RWPE1 (cell line): ENCODE results near the gene P3H2.

Experiments used
- CTCF ChIA-PET: fragments of 350-600 bp; sonication (Branson Sonifier 250); formaldehyde crosslinking; extraction: SDS; loops from one replicate; lab custom pipeline; 2021; lab: Yijun Ruan, JAX
- POLR2A ChIA-PET: fragments of 400-600 bp; formaldehyde crosslinking; extraction: SDS; loops from one replicate; lab custom pipeline; 2020; ENCODE audit warnings: antibody characterized with exemption; ENCODE audit not compliant: low non-redundant PET; lab: Yijun Ruan, JAX
- DNase-seq: peaks from one replicate; pipeline ENCODE4 v3.0.0; 2012; ENCODE audit warnings: low spot score
- H3K27ac ChIP-seq: fragments of 450-650 bp; 2 replicates; pipeline ENCODE4 v1.5.1; 2017
- CTCF ChIP-seq: fragments of 450-650 bp; conservative IDR thresholded peaks from 2 replicates; pipeline ENCODE4 v1.5.1; 2017; ENCODE audit warnings: low read depth, mild to moderate bottlenecking

Gene P3H2

GRCh38 chr3:189945935-189946709 lies 174.6 kb downstream of the P3H2 start:
- TF ChIP-seq CTCF: no peak
- ChIA-PET POLR2A (no interaction called here), CTCF (interaction anchor here (0.6 kb wide), 1 partner anchor 58 kb away, joined by 4 read pairs; no protein-coding TSS in a partner anchor)
- DNase-seq: no peak
- H3K27ac ChIP-seq: no peak overlapping the region

- CTCF ChIA-PET: no interaction called here
- peak overlapping the region; percentile 38 for H3K27ac ChIP-seq
- POLR2A ChIA-PET: no interaction called here
- DNase-seq: peak; percentile 83
- no peak for TF ChIP-seq CTCF
Observed at GRCh38 chr3:189944285-189945145, 176.2 kb downstream of the P3H2 start.

GRCh38 chr3:189942948-189943347 lies 177.7 kb downstream of the P3H2 start:
- no peak overlapping the region for H3K27ac ChIP-seq
- no peak for TF ChIP-seq CTCF
- ChIA-PET POLR2A (no interaction called here), CTCF (no interaction called here)
- DNase-seq: no peak

GRCh38 chr3:189941679-189942078 lies 179.0 kb downstream of the P3H2 start:
- TF ChIP-seq CTCF: no peak
- POLR2A ChIA-PET: no interaction called here
- DNase-seq: peak; percentile 72
- CTCF ChIA-PET: interaction anchor here (0.7 kb wide), 1 partner anchor 448 kb away, joined by 3 read pairs; no protein-coding TSS in a partner anchor
- H3K27ac ChIP-seq: no peak overlapping the region

- POLR2A ChIA-PET: no interaction called here
- TF ChIP-seq CTCF: no peak
- DNase-seq: no peak
- H3K27ac ChIP-seq: peak overlapping the region; percentile 67
- CTCF ChIA-PET: interaction anchor here (0.6 kb wide), 1 partner anchor 26 kb away, joined by 4 read pairs; no protein-coding TSS in a partner anchor
Observed at GRCh38 chr3:189941125-189941524, 179.6 kb downstream of the P3H2 start.
